NT2/D1 (cell line): ENCODE measurements around the gene KIR2DL4.
"Not testable (repeated sequence)": the region's sequence is repeated elsewhere in the genome, so short reads cannot be mapped to it uniquely, and the experiment has no call there.

Experiments used
- SUZ12 ChIP-seq: IDR thresholded peaks from 2 replicates; pipeline ENCODE4 v1.6.1; 2011; ENCODE audit not compliant: insufficient read length, insufficient read depth; ENCODE audit errors: extremely low read depth
- YY1 ChIP-seq: IDR thresholded peaks from 2 replicates; pipeline ENCODE4 v1.6.1; 2011; ENCODE audit not compliant: insufficient read length, insufficient read depth
- ZNF274 ChIP-seq: IDR thresholded peaks from 2 replicates; pipeline ENCODE4 v1.6.1; 2011; ENCODE audit warnings: mild to moderate bottlenecking, low read depth, low read length

- not testable (repeated sequence) for TF ChIP-seq YY1, SUZ12, ZNF274
These were observed 29.1 kb downstream of the KIR2DL4 start, which contains the start of gene KIR2DS4 for GRCh38 chr19:54832496-54832895.
